Hepatocyte (in vitro differentiated cells): ENCODE measurements around the gene SNX21. TPM values are rescaled to one million over a fixed set of nuclear protein-coding genes. Genes with fewer than 3 reads are reported as not detected.
"Not testable (repeated sequence)": the region's sequence is repeated elsewhere in the genome, so short reads cannot be mapped to it uniquely, and the experiment has no call there.

ENCODE experiments used
- DNase-seq: peaks from one replicate; pipeline ENCODE4 v3.0.0-alpha.2; 2016; ENCODE audit warnings: low spot score
- H2AFZ ChIP-seq: fragments of 200-600 bp; sonication (generic); 2 replicates; pipeline ENCODE4 v1.6.0; 2016; ENCODE audit warnings: antibody characterized with exemption, mild to moderate bottlenecking
- H3K27ac ChIP-seq: fragments of 200-600 bp; sonication (generic); 2 replicates; pipeline ENCODE4 v1.5.1; 2016; ENCODE audit warnings: mild to moderate bottlenecking
- H3K27me3 ChIP-seq: fragments of 200-600 bp; sonication (generic); 2 replicates; pipeline ENCODE4 v1.6.1; 2016
- H3K36me3 ChIP-seq: fragments of 200-600 bp; sonication (generic); replicated peaks from 2 replicates; pipeline ENCODE4 v1.5.1; 2016; ENCODE audit warnings: low read depth; ENCODE audit not compliant: insufficient read depth
- H3K4me1 ChIP-seq: fragments of 200-600 bp; sonication (generic); 2 replicates; pipeline ENCODE4 v1.5.1; 2016; ENCODE audit warnings: mild to moderate bottlenecking, moderate library complexity; ENCODE audit not compliant: insufficient read depth
- H3K4me2 ChIP-seq: fragments of 200-600 bp; sonication (generic); 2 replicates; pipeline ENCODE4 v1.6.0; 2016
- H3K4me3 ChIP-seq: fragments of 200-600 bp; sonication (generic); 2 replicates; pipeline ENCODE4 v1.5.1; 2016; ENCODE audit warnings: mild to moderate bottlenecking
- H3K79me2 ChIP-seq: fragments of 200-600 bp; sonication (generic); 2 replicates; pipeline ENCODE4 v1.6.0; 2017; ENCODE audit warnings: mild to moderate bottlenecking
- H3K9me2 ChIP-seq: fragments of 200-600 bp; sonication (generic); replicated peaks from 2 replicates; pipeline ENCODE4 v1.6.0; 2017; ENCODE audit warnings: mild to moderate bottlenecking; ENCODE audit not compliant: insufficient read depth
- H3K9me3 ChIP-seq: fragments of 200-600 bp; sonication (generic); 2 replicates; pipeline ENCODE4 v1.5.1; 2016; ENCODE audit warnings: low read depth, mild to moderate bottlenecking
- H4K20me1 ChIP-seq: fragments of 200-600 bp; sonication (generic); 2 replicates; pipeline ENCODE4 v1.6.0; 2016; ENCODE audit warnings: mild to moderate bottlenecking; ENCODE audit not compliant: insufficient read depth, poor library complexity, severe bottlenecking
- EZH2 ChIP-seq: fragments of 200-600 bp; sonication (generic); IDR thresholded peaks from 2 replicates; pipeline ENCODE4 v1.6.1; 2016; ENCODE audit warnings: antibody characterized with exemption, mild to moderate bottlenecking, borderline replicate concordance
- EZH2phosphoT487 ChIP-seq: fragments of 200-600 bp; sonication (generic); IDR thresholded peaks from one replicate; pipeline ENCODE4 v1.6.1; 2018; ENCODE audit warnings: antibody characterized with exemption, mild to moderate bottlenecking, low read depth, moderate library complexity; ENCODE audit not compliant: unreplicated experiment, severe bottlenecking
- WGBS: methylation state at CpG from one replicate; pipeline ENCODE4 v1.1.6; 2016; ENCODE audit warnings: low lambda C conversion rate; ENCODE audit errors: missing lambda C conversion rate; 5-methylcytosine and 5-hydroxymethylcytosine counted together
- polyA plus RNA-seq: library from polyadenylated mRNA; unstranded; fragments of >200 nt; fragmentation: Nextera tagmentation; extraction: Ambion mirVana; gene quantifications from 2 replicates; pipeline ENCODE4 v1.2.1, GENCODE V29; 2016
- total RNA-seq: library from RNA; depleted of rRNA; stranded (reverse); fragments of >200 nt; gene quantifications from 2 replicates; pipeline ENCODE4 v1.2.3, GENCODE V29; 2014
- TF ChIP-seq, protein P1 (sequence below): fragments of 200-600 bp; sonication (generic); IDR thresholded peaks from 2 replicates; pipeline ENCODE4 v1.5.1; 2016; ENCODE audit warnings: antibody characterized with exemption, mild to moderate bottlenecking; ENCODE audit not compliant: poor library complexity

Gene SNX21
- total and polyA plus RNA-seq, 2 experiments from 2014 or later: 30.0 to 32.1 TPM

GRCh38 chr20:45827030-45827652 is 6.5 kb upstream of the SNX21 start, which contains the start of gene TNNC2:
TNNC2 (minus strand) TSS chr20:45827312; CDS start chr20:45827248, 64 bp downstream.
- Histone ChIP-seq H3K4me2 (no peak within 1 kb of the TSS), H2AFZ (no peak within 1 kb of the TSS), H3K9me3 (no peaks in the 10 kb centered on the region), H3K79me2 (no peaks in the 10 kb centered on the region), H3K36me3 (no peaks in the 10 kb centered on the region), H3K4me3 (no peak within 1 kb of the TSS), H4K20me1 (no peaks in the 10 kb centered on the region), H3K27ac (no peak within 1 kb of the TSS), H3K9me2 (no peaks in the 10 kb centered on the region), H3K4me1 (peaks cover 4% of the 10 kb centered on the region), H3K27me3 (no peaks in the 10 kb centered on the region)
- 94% methylated on average over 8 of the region's 8 CpGs for WGBS
- no peak for DNase-seq
- TF ChIP-seq EZH2 (no peak), EZH2phosphoT487 (no peak)
- TF ChIP-seq, protein P1, sequence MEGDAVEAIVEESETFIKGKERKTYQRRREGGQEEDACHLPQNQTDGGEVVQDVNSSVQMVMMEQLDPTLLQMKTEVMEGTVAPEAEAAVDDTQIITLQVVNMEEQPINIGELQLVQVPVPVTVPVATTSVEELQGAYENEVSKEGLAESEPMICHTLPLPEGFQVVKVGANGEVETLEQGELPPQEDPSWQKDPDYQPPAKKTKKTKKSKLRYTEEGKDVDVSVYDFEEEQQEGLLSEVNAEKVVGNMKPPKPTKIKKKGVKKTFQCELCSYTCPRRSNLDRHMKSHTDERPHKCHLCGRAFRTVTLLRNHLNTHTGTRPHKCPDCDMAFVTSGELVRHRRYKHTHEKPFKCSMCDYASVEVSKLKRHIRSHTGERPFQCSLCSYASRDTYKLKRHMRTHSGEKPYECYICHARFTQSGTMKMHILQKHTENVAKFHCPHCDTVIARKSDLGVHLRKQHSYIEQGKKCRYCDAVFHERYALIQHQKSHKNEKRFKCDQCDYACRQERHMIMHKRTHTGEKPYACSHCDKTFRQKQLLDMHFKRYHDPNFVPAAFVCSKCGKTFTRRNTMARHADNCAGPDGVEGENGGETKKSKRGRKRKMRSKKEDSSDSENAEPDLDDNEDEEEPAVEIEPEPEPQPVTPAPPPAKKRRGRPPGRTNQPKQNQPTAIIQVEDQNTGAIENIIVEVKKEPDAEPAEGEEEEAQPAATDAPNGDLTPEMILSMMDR: no peak

- H3K4me2 ChIP-seq: no peak overlapping the region
- H3K9me2 ChIP-seq: no peaks in the 10 kb centered on the region
- H3K27ac ChIP-seq: no peak overlapping the region
- H3K4me1 ChIP-seq: peaks cover 5% of the 10 kb centered on the region
- H3K79me2 ChIP-seq: no peaks in the 10 kb centered on the region
- no peaks in the 10 kb centered on the region for H3K36me3 ChIP-seq
- no peak overlapping the region for H2AFZ ChIP-seq
- TF ChIP-seq EZH2phosphoT487 (no peak), EZH2 (no peak)
- TF ChIP-seq, protein P1: no peak
- H3K9me3 ChIP-seq: no peaks in the 10 kb centered on the region
- no peak overlapping the region for H3K4me3 ChIP-seq
- no peak for DNase-seq
- WGBS: 86% methylated on average over 6 of the region's 6 CpGs
- no peaks in the 10 kb centered on the region for H4K20me1 ChIP-seq
- no peaks in the 10 kb centered on the region for H3K27me3 ChIP-seq
These were observed 5.9 kb upstream of the SNX21 start for GRCh38 chr20:45827712-45828111.

DNA sequence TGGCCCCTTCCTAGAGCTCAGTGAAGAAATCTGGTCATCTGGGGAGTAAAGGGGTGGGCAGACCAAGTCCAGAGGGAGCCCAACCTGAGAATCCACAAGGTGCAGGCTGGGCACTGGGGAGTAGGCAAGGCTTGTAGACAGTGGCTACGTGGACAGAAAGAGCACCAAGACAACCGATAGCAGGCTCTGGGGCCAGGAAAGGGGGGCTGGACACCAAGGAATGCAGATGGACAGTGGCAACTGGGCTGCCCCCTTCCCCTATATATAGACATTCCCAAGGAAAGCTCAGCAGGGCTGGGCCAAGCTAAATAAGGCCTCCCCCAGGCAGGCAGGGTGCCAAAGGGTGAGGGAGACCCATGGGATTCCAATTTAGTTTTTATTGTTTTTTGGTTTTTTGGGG is 5.0 kb upstream of the SNX21 start:
- no peak overlapping the region for H3K27ac ChIP-seq
- TF ChIP-seq, protein P1: no peak
- TF ChIP-seq EZH2 (no peak), EZH2phosphoT487 (no peak)
- no peaks in the 10 kb centered on the region for H3K9me3 ChIP-seq
- no peaks in the 10 kb centered on the region for H4K20me1 ChIP-seq
- 64% methylated on average over 2 of the region's 2 CpGs for WGBS
- H3K4me3 ChIP-seq: no peak overlapping the region
- no peaks in the 10 kb centered on the region for H3K79me2 ChIP-seq
- peaks cover 10% of the 10 kb centered on the region for H3K4me1 ChIP-seq
- no peak for DNase-seq
- no peak overlapping the region for H3K4me2 ChIP-seq
- H2AFZ ChIP-seq: no peak overlapping the region
- no peaks in the 10 kb centered on the region for H3K27me3 ChIP-seq
- H3K9me2 ChIP-seq: no peaks in the 10 kb centered on the region
- H3K36me3 ChIP-seq: no peaks in the 10 kb centered on the region

DNA sequence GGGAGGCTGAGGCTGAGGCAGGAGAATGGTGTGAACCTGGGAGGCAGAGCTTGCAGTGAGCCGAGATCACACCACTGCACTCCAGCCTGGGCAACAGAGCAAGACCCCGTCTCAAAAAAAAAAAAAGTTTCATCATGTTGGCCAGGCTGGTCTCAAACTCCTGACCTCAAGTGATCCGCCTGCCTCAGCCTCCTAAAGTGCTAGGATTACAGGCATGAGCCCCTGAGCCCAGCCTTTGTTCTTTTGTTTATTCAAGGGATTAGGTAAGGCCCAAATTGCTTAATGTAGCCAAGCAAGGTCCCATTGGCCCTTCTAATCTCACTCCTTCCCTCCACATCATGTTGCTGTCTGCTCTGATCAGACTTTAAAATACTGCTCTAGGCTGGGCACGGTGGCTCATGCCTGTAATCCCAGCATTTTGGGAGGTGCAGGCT is 3.9 kb upstream of the SNX21 start:
- not testable (repeated sequence) for H3K27me3 ChIP-seq, H4K20me1 ChIP-seq, H2AFZ ChIP-seq, H3K4me3 ChIP-seq, H3K4me2 ChIP-seq, H3K27ac ChIP-seq, H3K9me2 ChIP-seq, H3K36me3 ChIP-seq, H3K79me2 ChIP-seq, DNase-seq, H3K9me3 ChIP-seq
- H3K4me1 ChIP-seq: peaks cover 15% of the 10 kb centered on the region
- 81% methylated on average over 3 of the region's 4 CpGs for WGBS
